Pancreas (tissue), 10 donors: ENCODE results near the gene CABLES1. TPM values are rescaled to one million over a fixed set of nuclear protein-coding genes. Genes with fewer than 3 reads are reported as not detected.

Experiments
- ATAC-seq, 4 donors: fragments of 200-7000 bp; cut with Tn5 transposase; one replicate each; pipeline versions ENCODE4 v1.8.0 to v1.9.1; 2020; ENCODE audit warnings: mild to moderate bottlenecking in 4 of 4, moderate library complexity in 4 of 4
- DNase-seq, 6 donors: peaks; one replicate each; pipeline ENCODE4 v3.0.0-alpha.2; 2020
- FAIRE-seq: peaks from 2 replicates; lab custom pipeline; 2012; peaks lifted over from hg19 to GRCh38; lab: Jason Lieb, UNC
- H3K27ac ChIP-seq, 4 donors: fragments of 200-600 bp; sonication (generic); 1 replicate in 3 of 4; 2 replicates in 1 of 4; pipeline versions ENCODE4 v1.5.0 to v1.8.0; 2020
- H3K27me3 ChIP-seq, 4 donors: fragments of 200-600 bp; one replicate each; pipeline ENCODE4 v1.8.0; 2021
- H3K36me3 ChIP-seq, 3 donors: fragments of 200-600 bp; sonication (generic) in 1 of 3; one replicate each; pipeline versions ENCODE4 v1.5.0 to v1.8.0; 2020 to 2021
- H3K4me1 ChIP-seq, 3 donors: fragments of 200-600 bp; one replicate each; pipeline ENCODE4 v1.8.0; 2021
- H3K4me3 ChIP-seq, 4 donors: fragments of 200-600 bp; sonication (generic) in 2 of 4; one replicate each; pipeline versions ENCODE4 v1.5.0 to v1.8.0; 2020 to 2021
- H3K9me3 ChIP-seq, 4 donors: fragments of 200-600 bp; one replicate each; pipeline ENCODE4 v1.8.0; 2021
- WGBS, 2 donors: extraction: QIAGEN DNeasy Blood & Tissue Kit; methylation state at CpG; one replicate each; pipeline ENCODE4 v1.1.7; 2013; 5-methylcytosine and 5-hydroxymethylcytosine counted together
- intact Hi-C, 3 donors: fragments of 100-400 bp; cut with DNase I; formaldehyde crosslinking; loops; one replicate each; pipeline versions ENCODE4 v1.11.1 to v1.14.2; 2022
- polyA plus RNA-seq, 2 donors: library from polyadenylated mRNA; stranded (reverse); fragments of 200-250 nt; gene quantifications; one replicate each; pipeline ENCODE4 v1.2.3, GENCODE V29; 2013
- total RNA-seq, 6 donors: library from RNA; stranded (reverse); fragmentation: NEBNext Ultra II Directional in 4 of 6; extraction: Animal tissue kit (Norgen Biotek cat#: 25700) in 4 of 6; gene quantifications; one replicate each; pipeline versions ENCODE4 v1.2.1 to v1.2.4, GENCODE V29; 2021 to 2023
- TF ChIP-seq, protein P1 (sequence below), 4 donors: fragments of 200-600 bp; sonication (generic) in 3 of 4; IDR thresholded peaks; one replicate each; pipeline versions ENCODE4 v1.5.0 to v1.8.0; 2021; ENCODE audit warnings: antibody characterized with exemption in 4 of 4
- donor health status: healthy with polysubstance abuse.
- donor health status: DM: no; HTN: no; CAD: no; lungs with moderate emphysema.
- donor health status: DM: no; HTN: no; CAD: no.
- donor health status: control.
- donor health status: control.
- donor health status: Bipolar disorder and iron deficiency.
- donor health status: DM: yes; HTN: yes; CAD: no.
- donor health status: DM: no; HTN: no; CAD: no.
- donor health status: DM: no; HTN: no; CAD: no.
- donor health status: DM: yes; HTN: yes; CAD: no.

The CABLES1 gene
- total and polyA plus RNA-seq, 8 donors = 2.0 to 5.7 (median 3.2) TPM

DNA sequence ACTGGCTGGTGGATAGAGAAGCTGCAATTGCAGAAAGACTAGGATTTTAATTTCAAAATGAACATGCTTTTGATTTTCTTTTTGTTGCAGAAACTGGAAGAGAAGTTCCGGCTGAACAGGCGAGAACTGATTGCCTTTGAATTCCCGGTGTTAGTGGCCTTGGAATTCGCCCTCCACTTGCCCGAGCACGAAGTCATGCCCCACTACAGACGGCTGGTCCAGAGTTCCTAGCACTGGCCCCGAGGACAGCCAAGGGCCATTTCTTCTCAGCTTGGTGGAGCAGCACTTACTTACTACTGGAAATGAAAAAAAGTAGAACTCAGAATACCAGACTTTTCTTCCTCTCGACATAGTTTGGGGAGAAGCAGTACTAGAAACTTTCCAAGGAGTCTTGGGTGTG is 121.9 kb downstream of the CABLES1 start:
- intact Hi-C loops = no loop called here
- ATAC-seq (no peak), FAIRE-seq (no peak), DNase-seq (no peak)
- TF ChIP-seq, protein P1, sequence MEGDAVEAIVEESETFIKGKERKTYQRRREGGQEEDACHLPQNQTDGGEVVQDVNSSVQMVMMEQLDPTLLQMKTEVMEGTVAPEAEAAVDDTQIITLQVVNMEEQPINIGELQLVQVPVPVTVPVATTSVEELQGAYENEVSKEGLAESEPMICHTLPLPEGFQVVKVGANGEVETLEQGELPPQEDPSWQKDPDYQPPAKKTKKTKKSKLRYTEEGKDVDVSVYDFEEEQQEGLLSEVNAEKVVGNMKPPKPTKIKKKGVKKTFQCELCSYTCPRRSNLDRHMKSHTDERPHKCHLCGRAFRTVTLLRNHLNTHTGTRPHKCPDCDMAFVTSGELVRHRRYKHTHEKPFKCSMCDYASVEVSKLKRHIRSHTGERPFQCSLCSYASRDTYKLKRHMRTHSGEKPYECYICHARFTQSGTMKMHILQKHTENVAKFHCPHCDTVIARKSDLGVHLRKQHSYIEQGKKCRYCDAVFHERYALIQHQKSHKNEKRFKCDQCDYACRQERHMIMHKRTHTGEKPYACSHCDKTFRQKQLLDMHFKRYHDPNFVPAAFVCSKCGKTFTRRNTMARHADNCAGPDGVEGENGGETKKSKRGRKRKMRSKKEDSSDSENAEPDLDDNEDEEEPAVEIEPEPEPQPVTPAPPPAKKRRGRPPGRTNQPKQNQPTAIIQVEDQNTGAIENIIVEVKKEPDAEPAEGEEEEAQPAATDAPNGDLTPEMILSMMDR (IDR thresholded peaks at IDR 0.05) = no peak
- Histone ChIP-seq H3K27ac (no peak overlapping the region), H3K4me3 (no peak overlapping the region), H3K36me3 (no peaks in the 10 kb centered on the region), H3K4me1 (peaks cover 8 to 16% (median 12%) of the 10 kb centered on the region in 3 donors), H3K9me3 (no peaks in the 10 kb centered on the region), H3K27me3 (no peaks in the 10 kb centered on the region)
- WGBS, 2 donors = 66 to 69% methylated on average over 9 of the region's 9 CpGs

DNA sequence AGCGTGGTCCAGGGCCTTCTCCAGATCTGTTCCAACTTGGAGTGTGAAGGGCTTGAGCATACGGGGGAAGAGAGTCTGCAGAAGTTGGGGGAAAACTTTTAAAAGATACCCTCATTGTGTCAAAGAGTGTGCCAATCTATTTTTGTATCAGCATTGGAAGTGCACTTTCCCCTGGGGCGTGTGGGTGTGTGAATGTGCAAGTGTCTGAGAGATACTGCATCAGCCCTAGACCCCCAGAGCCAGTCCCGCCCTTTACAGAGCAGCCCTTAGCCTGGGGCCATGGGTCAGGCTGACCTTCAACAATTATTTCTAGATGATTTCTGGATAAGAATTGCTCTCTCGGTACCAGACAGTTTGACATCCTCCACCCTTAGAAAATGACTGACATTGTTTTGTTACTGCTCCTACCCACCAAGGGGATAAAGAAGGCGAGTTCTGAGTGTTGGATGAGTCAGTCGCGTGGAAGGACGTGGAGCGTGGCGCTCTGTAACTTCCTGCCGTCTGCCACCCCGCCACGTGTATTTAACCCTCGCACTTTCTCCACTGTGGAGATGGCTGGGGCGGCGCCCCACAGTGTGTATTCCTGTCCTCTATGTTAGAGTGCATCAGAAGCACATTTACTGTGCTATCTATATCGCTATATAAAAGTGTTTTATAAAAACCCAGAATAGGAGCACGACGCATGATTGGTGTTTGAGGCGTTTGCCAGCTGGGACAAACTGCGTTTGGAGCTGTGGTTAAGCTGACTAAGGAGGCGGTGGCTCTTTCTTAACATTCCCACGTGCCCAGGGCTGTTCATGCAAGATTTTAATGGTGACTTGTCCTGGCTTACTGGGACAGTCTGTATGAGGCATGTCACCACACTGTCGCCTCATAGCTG is 122.6 kb downstream of the CABLES1 start:
- Histone ChIP-seq H3K9me3 (no peaks in the 10 kb centered on the region), H3K27ac (no peak overlapping the region), H3K4me3 (no peak overlapping the region), H3K27me3 (no peaks in the 10 kb centered on the region), H3K4me1 (peaks cover 8 to 16% (median 12%) of the 10 kb centered on the region in 3 donors), H3K36me3 (no peaks in the 10 kb centered on the region)
- TF ChIP-seq, protein P1 (IDR thresholded peaks at IDR 0.05) = no peak
- DNase-seq (no peak), FAIRE-seq (no peak), ATAC-seq (no peak)
- WGBS, 2 donors = 89 to 90% methylated on average over 25 of the region's 25 CpGs
- intact Hi-C loops = no loop called here

DNA sequence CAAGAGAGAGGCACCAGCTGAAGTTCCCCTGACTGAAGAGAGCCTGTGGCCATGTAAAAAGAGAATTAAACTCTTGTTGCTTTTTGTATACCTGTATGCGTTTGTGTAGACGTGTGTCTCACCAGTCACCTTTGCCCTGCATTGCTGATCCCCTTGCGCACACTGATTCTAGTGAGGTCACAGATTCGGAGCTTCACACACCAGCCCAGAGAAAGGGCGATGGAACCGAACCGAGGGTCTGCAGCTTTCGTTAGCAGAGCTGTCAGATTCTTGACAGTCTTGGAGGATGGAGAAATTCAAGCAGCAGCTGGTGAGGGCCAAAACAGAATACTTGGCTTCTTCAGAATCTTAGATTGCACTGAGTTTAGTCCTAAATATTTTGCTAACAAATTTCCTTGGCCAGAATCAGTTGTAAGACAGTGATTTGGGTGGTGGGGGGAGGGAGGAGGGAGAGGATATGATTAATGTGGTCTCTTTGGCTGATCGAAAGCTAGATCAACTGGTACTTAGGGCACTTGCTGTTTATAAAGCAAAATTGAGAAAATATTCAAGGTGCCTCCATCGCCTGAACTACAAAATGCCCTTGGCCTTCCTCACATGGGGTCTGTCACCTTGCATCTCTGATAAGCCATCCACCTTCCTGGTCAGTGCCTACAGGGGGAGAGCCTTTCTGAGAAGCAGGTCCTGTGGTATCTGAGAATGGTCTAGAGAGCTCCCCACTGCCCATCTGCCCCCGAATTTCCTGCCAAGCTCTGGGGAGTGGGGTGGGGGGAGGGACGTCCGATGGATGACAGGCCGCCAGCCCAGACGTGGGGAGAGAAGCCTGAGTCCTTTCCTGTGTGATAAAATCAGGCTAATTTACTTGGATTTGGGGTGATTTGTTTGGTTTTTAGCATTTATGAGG is 123.5 kb downstream of the CABLES1 start:
- no peaks in the 10 kb centered on the region for H3K36me3 ChIP-seq
- WGBS, 2 donors = 83 to 87% methylated on average over 15 of the region's 15 CpGs
- intact Hi-C loops = no loop called here
- DNase-seq = no peak
- peak overlapping the region in 1 of 4 donors; percentile 80 for H3K27ac ChIP-seq
- peaks cover 8 to 16% (median 12%) of the 10 kb centered on the region in 3 donors for H3K4me1 ChIP-seq
- no peak overlapping the region for H3K4me3 ChIP-seq
- FAIRE-seq = no peak
- no peak for ATAC-seq
- no peaks in the 10 kb centered on the region for H3K9me3 ChIP-seq
- TF ChIP-seq, protein P1 (IDR thresholded peaks at IDR 0.05) = no peak
- no peaks in the 10 kb centered on the region for H3K27me3 ChIP-seq

DNA sequence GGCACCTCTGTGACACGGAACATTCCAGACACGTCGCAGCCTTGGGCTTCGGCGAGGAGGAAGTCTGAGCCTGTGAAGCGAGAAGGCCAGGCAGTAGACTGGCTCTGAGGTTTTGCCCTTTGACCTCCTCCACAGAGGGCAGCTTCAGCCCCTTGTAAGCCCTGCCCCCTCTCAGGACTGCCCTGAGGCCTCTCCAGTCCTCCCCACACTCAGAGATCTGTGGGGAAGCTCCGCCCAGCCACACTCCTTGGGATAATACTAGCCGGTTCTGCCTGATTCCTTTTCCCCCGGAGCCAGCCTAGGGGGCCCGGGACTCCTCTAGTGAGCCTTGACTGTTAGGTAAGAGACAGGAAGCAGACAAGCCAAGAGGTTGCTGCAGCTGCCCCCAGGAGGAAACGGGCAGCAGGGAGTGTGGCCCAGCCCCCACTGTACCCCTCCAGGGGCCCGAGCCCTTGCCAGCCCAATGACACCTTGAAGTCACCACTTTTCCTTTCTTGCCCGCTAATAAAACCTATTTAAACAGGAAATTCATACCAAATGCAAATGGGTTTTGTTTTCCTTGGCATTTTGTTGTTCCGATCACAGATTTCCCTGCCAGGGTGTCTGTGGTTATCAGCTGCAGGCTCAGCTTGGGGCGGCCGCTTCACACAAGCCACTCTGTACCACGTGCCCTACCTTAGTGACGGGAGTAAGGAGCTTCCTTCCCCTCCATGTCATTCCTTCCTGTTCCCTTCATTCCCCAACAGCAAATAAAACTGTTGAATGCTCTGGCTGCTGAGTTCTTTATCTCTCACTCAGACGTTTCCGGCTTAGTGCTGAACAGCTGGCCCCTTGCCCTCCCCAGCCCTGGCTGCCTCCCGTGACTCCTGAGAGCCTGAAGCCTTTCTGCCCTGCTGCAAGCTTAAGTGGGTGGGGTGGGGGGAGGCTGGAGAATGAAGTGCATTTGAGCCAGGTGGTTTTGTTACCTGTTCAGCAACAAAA is 124.7 kb downstream of the CABLES1 start:
- ATAC-seq (peak; percentile 82 to 86 (median 85)), FAIRE-seq (no peak), DNase-seq (peak in 5 of 6 donors; percentile 62 to 73 (median 65))
- H3K27me3 ChIP-seq = no peaks in the 10 kb centered on the region
- WGBS, 2 donors = 24 to 28% methylated on average over 21 of the region's 21 CpGs
- peak overlapping the region; percentile 51 to 80 (median 63) for H3K27ac ChIP-seq
- no peaks in the 10 kb centered on the region for H3K9me3 ChIP-seq
- H3K4me3 ChIP-seq = peak overlapping the region in 2 of 4 donors; percentile 24 to 37
- no peaks in the 10 kb centered on the region for H3K36me3 ChIP-seq
- TF ChIP-seq, protein P1 (IDR thresholded peaks at IDR 0.05) = no peak
- intact Hi-C loops = no loop called here
- peaks cover 8 to 16% (median 12%) of the 10 kb centered on the region in 3 donors for H3K4me1 ChIP-seq
